HepG2 (cell line): ENCODE measurements around the gene RIC3. TPM values are rescaled to one million over a fixed set of nuclear protein-coding genes. Genes with fewer than 3 reads are reported as not detected.

Source experiments
- AGO2 ChIP-seq: fragments of 200-400 bp; formaldehyde crosslinking; optimal IDR thresholded peaks from 2 replicates; pipeline ENCODE3; 2017; ENCODE audit warnings: mild to moderate bottlenecking, low read depth, low read length, moderate library complexity
- ELF4 ChIP-seq: sonication (generic); formaldehyde crosslinking; IDR thresholded peaks from 2 replicates; pipeline ENCODE4 v1.5.0; 2020; ENCODE audit warnings: missing genetic modification reagents, mild to moderate bottlenecking, moderate library complexity, borderline replicate concordance
- NFATC3 ChIP-seq: sonication (generic); formaldehyde crosslinking; IDR thresholded peaks from 2 replicates; pipeline ENCODE4 v1.5.1; 2020; ENCODE audit warnings: mild to moderate bottlenecking, missing genetic modification reagents
- NFKB2 ChIP-seq: sonication (generic); formaldehyde crosslinking; IDR thresholded peaks from 2 replicates; pipeline ENCODE4 v1.4.0; 2020; ENCODE audit warnings: missing genetic modification reagents, borderline replicate concordance
- SAFB2 ChIP-seq: sonication (generic); formaldehyde crosslinking; IDR thresholded peaks from 2 replicates; pipeline ENCODE4 v1.5.1; 2020; ENCODE audit warnings: missing genetic modification reagents, low read depth, mild to moderate bottlenecking, borderline replicate concordance
- ZBTB40 ChIP-seq, 2 experiments: fragments of 450-650 bp in 1 of 2; sonication (generic) in 1 of 2; formaldehyde crosslinking in 1 of 2; IDR thresholded peaks; 2 replicates each; pipeline versions ENCODE4 v1.6.1 to v1.8.0; 2016 to 2022; ENCODE audit warnings: antibody characterized with exemption in 1 of 2, mild to moderate bottlenecking in 1 of 2, missing genetic modification reagents in 1 of 2
- ZNF253 ChIP-seq: sonication (generic); formaldehyde crosslinking; IDR thresholded peaks from 2 replicates; pipeline ENCODE4 v1.8.0; 2022; ENCODE audit warnings: mild to moderate bottlenecking, missing genetic modification reagents, borderline replicate concordance
- ZNF496 ChIP-seq: sonication (generic); formaldehyde crosslinking; IDR thresholded peaks from 2 replicates; pipeline ENCODE4 v1.8.1; 2023; ENCODE audit warnings: mild to moderate bottlenecking, moderate library complexity, missing genetic modification reagents; ENCODE audit not compliant: insufficient replicate concordance
- ZNF616 ChIP-seq: sonication (generic); formaldehyde crosslinking; IDR thresholded peaks from 2 replicates; pipeline ENCODE4 v1.5.0; 2020; ENCODE audit warnings: low read depth, mild to moderate bottlenecking, missing genetic modification reagents
- ZNF784 ChIP-seq: sonication (generic); formaldehyde crosslinking; IDR thresholded peaks from 2 replicates; pipeline ENCODE4 v1.5.1; 2020; ENCODE audit warnings: missing genetic modification reagents, mild to moderate bottlenecking, borderline replicate concordance
- polyA plus RNA-seq, 8 experiments: library from polyadenylated mRNA; depleted of rRNA in 3 of 8; stranded (reverse) in 7 of 8; unstranded in 1 of 8; fragments of >200 nt; fragmentation: Illumina TruSeq in 4 of 8; extraction: Trizol in 4 of 8; gene quantifications; 2 replicates each; pipeline versions ENCODE4 v1.2.1 to v1.2.3, GENCODE V29; 2011 to 2016; ENCODE audit warnings: low read depth in 4 of 8, missing spikeins in 1 of 8, mixed read lengths in 1 of 8; ENCODE audit not compliant: insufficient read depth in 1 of 8
- total RNA-seq, 5 experiments: library from RNA; depleted of rRNA; stranded (reverse); fragments of >200 nt; fragmentation: Illumina TruSeq; extraction: Trizol; gene quantifications; 2 replicates each; pipeline ENCODE4 v1.2.3, GENCODE V29; 2016; ENCODE audit warnings: low read depth in 1 of 5

The RIC3 gene
- total and polyA plus RNA-seq, 2 of the 13 experiments (the other 11 are each of a cell fraction or from before 2014, with no cell fraction given), result not detected

DNA sequence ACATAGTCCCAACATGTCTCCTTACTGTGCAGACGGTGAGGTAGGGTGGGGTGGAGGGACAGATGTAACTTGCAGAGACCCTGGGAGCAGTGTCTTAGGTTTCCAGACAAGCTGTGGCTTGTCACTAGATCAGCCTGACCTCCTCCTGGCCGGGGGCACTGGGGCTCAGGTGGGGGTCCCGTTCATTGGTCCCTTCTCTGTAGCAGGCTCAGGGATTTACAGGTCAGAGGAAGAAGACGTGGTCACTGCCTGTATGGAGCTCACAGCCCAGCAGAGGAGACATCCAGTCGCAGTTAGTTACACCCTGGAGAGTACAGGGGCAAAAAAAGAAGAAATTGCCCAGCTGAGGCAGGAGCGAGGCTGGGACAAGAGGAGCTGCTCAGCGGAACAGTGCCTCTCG lies 109.8 kb downstream of the RIC3 start (continued):
- TF ChIP-seq ZBTB40 (IDR thresholded peaks at IDR 0.05) (no peak), ZBTB40 (CRISPR knock-in tag; IDR thresholded peaks at IDR 0.05) (no peak), NFATC3 (CRISPR knock-in tag) (no peak), ZNF616 (CRISPR knock-in tag) (no peak), ZNF496 (CRISPR knock-in tag) (no peak), ZNF253 (CRISPR knock-in tag) (no peak), AGO2 (no peak), ZNF784 (no peak), SAFB2 (CRISPR knock-in tag) (no peak), ELF4 (CRISPR knock-in tag) (no peak), NFKB2 (CRISPR knock-in tag) (no peak)
